ENCODE measurements around the gene ELFN1. TPM values are rescaled to one million over a fixed set of nuclear protein-coding genes. Genes with fewer than 3 reads are reported as not detected.

The ELFN1 gene
- total and polyA plus RNA-seq, 10 of the 15 experiments (the other 5 are each of a cell fraction or from before 2014, with no cell fraction given): 0.04 TPM; not detected in 9

DNA sequence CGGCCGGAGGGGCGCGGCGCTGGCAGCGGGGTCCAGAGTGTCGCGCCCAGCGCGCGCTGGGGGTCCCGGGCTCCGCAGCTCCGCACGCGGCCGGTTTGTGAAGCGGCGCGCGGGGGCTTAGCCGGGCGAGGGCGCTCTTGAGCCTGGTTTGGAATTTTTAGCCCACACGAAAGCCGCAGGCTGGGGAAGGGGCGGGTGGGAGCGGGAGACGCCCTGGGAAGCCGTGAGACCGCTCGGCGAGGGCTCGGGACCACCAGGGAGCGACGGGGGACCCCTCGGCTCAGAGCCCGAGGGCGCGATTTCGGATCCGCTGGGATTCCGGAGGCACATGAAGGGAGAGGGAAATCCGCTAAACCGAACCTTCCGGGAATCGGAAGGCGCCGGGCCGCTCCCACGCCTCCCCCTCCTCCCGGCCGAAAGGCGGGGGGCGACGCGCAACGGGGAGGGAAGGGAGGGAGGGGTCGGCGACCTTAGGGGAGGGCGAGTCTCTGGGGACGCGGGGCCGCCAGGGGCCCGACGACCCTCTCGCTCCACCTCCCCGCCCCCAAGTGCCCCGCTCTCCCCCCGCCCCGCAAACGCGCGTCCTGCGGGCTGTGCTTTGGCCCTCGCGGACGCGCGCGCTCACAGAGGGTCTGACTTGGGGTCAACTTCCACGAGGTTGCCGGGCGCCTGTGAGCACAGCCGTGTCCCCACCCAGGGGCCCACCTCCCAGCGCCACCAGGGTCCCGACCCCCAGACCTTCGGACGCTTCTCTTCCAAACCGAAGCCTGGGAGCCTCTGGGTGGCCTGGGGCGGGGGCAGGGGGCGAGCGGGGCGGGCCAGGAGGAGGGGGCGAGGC, 5.1 kb upstream of the ELFN1 start:
- RAD21 ChIA-PET (ENCODE audit: unreplicated experiment): interaction anchor here (0.6 to 0.7 kb wide), 2 partner anchors 544 to 803 kb away, joined by 3 to 4 read pairs; no protein-coding TSS in a partner anchor
- FAIRE-seq: no peak
- H2AFZ ChIP-seq (ENCODE audit: control insufficient read depth, low read depth, low read length): no peak overlapping the region
- peaks cover 1 to 6% of the 10 kb centered on the region in 2 experiments; a peak in 2 of 4 replicates for H3K27me3 ChIP-seq (replicated peaks in 1 of 2; ENCODE audit: control insufficient read depth in 2 of 2, insufficient read depth in 2 of 2, low read length in 1 of 2)
- SMC1A ChIA-PET (ENCODE audit: uncharacterized antibody, unreplicated experiment): no interaction called here
- POLR2A ChIA-PET: no interaction called here
- peak; percentile 38; the same call in 2 of the 3 replicates for ATAC-seq
- CTCF ChIA-PET: interaction anchor here (1.4 to 1.5 kb wide), 2 partner anchors 435 to 683 kb away, joined by 3 to 4 read pairs; no protein-coding TSS in a partner anchor
- H3K4me1 ChIP-seq (ENCODE audit: control insufficient read depth, insufficient read depth, low read length): no peaks in the 10 kb centered on the region
- H3K9me3 ChIP-seq (replicated peaks; ENCODE audit: control insufficient read depth, insufficient read depth, low read length): no peaks in the 10 kb centered on the region
- DNase-seq (ENCODE audit: low read depth, low spot score): no peak
- no peaks in the 10 kb centered on the region for H3K36me3 ChIP-seq (ENCODE audit: control insufficient read depth in 2 of 2, insufficient read depth in 2 of 2, low read length in 1 of 2)
- in situ Hi-C loops (cut with MboI) (loop anchor here (10.0 kb wide), 1 partner anchor 550 kb away; no protein-coding TSS in a partner anchor), intact Hi-C loops (cut with micrococcal nuclease; ENCODE audit: unreplicated experiment) (loop anchor here (5.0 kb wide), 1 partner anchor 542 kb away; no protein-coding TSS in a partner anchor)
- 1% methylated on average over 44 of the region's 95 CpGs for WGBS (ENCODE audit: insufficient coverage, insufficient replicate concordance, low lambda C conversion rate, missing lambda C conversion rate)
- H3K79me2 ChIP-seq (ENCODE audit: control insufficient read depth, insufficient read depth, low read length): no peaks in the 10 kb centered on the region
- H3K4me2 ChIP-seq (ENCODE audit: control insufficient read depth, insufficient read depth): peak overlapping the region; percentile 64; the same call in 1 of the 2 replicates
- H3K27ac ChIP-seq (ENCODE audit: control insufficient read depth, insufficient read depth): no peak overlapping the region
- H4K20me1 ChIP-seq (ENCODE audit: control insufficient read depth, insufficient read depth): no peaks in the 10 kb centered on the region
- H3K4me3 ChIP-seq: peak overlapping the region; percentile 27; the same call in 1 of the 2 replicates
- BruUV-seq (replicated peaks): no TSS peak
- no peak overlapping the region for H3K9ac ChIP-seq (ENCODE audit: control insufficient read depth, insufficient read depth, low read length)
- TF ChIP-seq SREBF1 (IDR thresholded peaks at IDR 0.05; ENCODE audit: low read length) (no peak), RUNX3 (IDR thresholded peaks at IDR 0.05; ENCODE audit: low read length) (0 out of 2 replicates have a peak, but pooled peaks have one; percentile 16), MYB (IDR thresholded peaks at IDR 0.05; ENCODE audit: borderline replicate concordance, low read depth, low read length) (no peak), POLR2AphosphoS2 (IDR thresholded peaks at IDR 0.05; ENCODE audit: low read depth, low read length) (no peak), YY1 (IDR thresholded peaks at IDR 0.05; ENCODE audit: low read depth, low read length) (0 out of 2 replicates have a peak, but pooled peaks have one; percentile 18), JUND (IDR thresholded peaks at IDR 0.05; ENCODE audit: low read depth, low read length) (no peak), SUZ12 (IDR thresholded peaks at IDR 0.05; ENCODE audit: unreplicated experiment) (peak; percentile 58), SMC3 (IDR thresholded peaks at IDR 0.05; ENCODE audit: borderline replicate concordance, low read length) (peak; percentile 43; the same call in 1 of the 2 replicates), SREBF2 (IDR thresholded peaks at IDR 0.05; ENCODE audit: low read length) (no peak), ASH2L (IDR thresholded peaks at IDR 0.05; ENCODE audit: borderline replicate concordance, low read depth) (no peak), IKZF1 (conservative IDR thresholded peaks at IDR 0.05) (peak; percentile 33; the same call in 1 of the 2 replicates), GATAD2B (conservative IDR thresholded peaks at IDR 0.05; ENCODE audit: low read depth) (no peak), CREM (IDR thresholded peaks at IDR 0.05; ENCODE audit: low read depth) (no peak), ZNF622 (IDR thresholded peaks at IDR 0.05) (no peak), KAT2A (conservative IDR thresholded peaks at IDR 0.05; ENCODE audit: control insufficient read depth, low read depth, low read length) (no peak), CEBPB (IDR thresholded peaks at IDR 0.05; ENCODE audit: borderline replicate concordance in 1 of 2, low read depth in 2 of 2, low read length in 2 of 2) (no peak), IKZF2 (IDR thresholded peaks at IDR 0.05) (no peak)
- TF ChIP-seq, protein P1, sequence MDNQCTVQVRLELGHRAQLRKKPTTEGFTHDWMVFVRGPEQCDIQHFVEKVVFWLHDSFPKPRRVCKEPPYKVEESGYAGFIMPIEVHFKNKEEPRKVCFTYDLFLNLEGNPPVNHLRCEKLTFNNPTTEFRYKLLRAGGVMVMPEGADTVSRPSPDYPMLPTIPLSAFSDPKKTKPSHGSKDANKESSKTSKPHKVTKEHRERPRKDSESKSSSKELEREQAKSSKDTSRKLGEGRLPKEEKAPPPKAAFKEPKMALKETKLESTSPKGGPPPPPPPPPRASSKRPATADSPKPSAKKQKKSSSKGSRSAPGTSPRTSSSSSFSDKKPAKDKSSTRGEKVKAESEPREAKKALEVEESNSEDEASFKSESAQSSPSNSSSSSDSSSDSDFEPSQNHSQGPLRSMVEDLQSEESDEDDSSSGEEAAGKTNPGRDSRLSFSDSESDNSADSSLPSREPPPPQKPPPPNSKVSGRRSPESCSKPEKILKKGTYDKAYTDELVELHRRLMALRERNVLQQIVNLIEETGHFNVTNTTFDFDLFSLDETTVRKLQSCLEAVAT (IDR thresholded peaks at IDR 0.05): no peak
- TF ChIP-seq, protein P2, sequence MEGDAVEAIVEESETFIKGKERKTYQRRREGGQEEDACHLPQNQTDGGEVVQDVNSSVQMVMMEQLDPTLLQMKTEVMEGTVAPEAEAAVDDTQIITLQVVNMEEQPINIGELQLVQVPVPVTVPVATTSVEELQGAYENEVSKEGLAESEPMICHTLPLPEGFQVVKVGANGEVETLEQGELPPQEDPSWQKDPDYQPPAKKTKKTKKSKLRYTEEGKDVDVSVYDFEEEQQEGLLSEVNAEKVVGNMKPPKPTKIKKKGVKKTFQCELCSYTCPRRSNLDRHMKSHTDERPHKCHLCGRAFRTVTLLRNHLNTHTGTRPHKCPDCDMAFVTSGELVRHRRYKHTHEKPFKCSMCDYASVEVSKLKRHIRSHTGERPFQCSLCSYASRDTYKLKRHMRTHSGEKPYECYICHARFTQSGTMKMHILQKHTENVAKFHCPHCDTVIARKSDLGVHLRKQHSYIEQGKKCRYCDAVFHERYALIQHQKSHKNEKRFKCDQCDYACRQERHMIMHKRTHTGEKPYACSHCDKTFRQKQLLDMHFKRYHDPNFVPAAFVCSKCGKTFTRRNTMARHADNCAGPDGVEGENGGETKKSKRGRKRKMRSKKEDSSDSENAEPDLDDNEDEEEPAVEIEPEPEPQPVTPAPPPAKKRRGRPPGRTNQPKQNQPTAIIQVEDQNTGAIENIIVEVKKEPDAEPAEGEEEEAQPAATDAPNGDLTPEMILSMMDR (IDR thresholded peaks at IDR 0.05 in 2 of 3, conservative IDR thresholded peaks at IDR 0.05 in 1 of 3; ENCODE audit: control insufficient read depth in 2 of 3, extremely low read depth in 1 of 3, insufficient read depth in 1 of 3, low read depth in 3 of 3, low read length in 3 of 3): peak; percentile 54 to 64 (median 63)

All from GM12878 (cell line).